B cell (primary cell): ENCODE data around the gene GAREM2. TPM values are rescaled to one million over a fixed set of nuclear protein-coding genes. Genes with fewer than 3 reads are reported as not detected.

Experiments
- ATAC-seq: fragments of 200-7000 bp; cut with Tn5 transposase; one replicate; pipeline ENCODE4 v1.10.0; 2021; ENCODE audit warnings: low read depth, mild to moderate bottlenecking, moderate number of reproducible peaks, moderate library complexity
- CTCF ChIA-PET: fragments of 350-600 bp; sonication (Branson Sonifier 250); formaldehyde crosslinking; loops from one replicate; lab custom pipeline; 2021; ENCODE audit warnings: antibody characterized with exemption, inconsistent platforms; lab: Charles Lee
- POLR2A ChIA-PET: fragments of 350-600 bp; sonication (Branson Sonifier 250); formaldehyde crosslinking; loops from one replicate; lab custom pipeline; 2021; ENCODE audit warnings: antibody characterized with exemption; lab: Charles Lee
- DNase-seq: peaks from one replicate; pipeline ENCODE4 v3.0.0; 2013
- H2AFZ ChIP-seq: 2 replicates; pipeline ENCODE4 v1.6.1; 2012; ENCODE audit warnings: mild to moderate bottlenecking, low read depth, low read length; ENCODE audit not compliant: insufficient read depth, poor library complexity, severe bottlenecking
- H3K27ac ChIP-seq, 2 donors: 1 replicate in 1 of 2; 2 replicates in 1 of 2; pipeline ENCODE4 v1.5.1; 2012 to 2013; ENCODE audit warnings: low read length in 2 of 2, mild to moderate bottlenecking in 2 of 2, moderate library complexity in 1 of 2
- H3K27me3 ChIP-seq, 4 experiments: fragments of 200-600 bp in 1 of 4; sonication (generic) in 1 of 4; replicated peaks in 1 of 4; 1 replicate in 2 of 4; 2 replicates in 2 of 4; pipeline versions ENCODE4 v1.6.1 to v1.7.0; 2013 to 2016; ENCODE audit warnings: low read length in 3 of 4, mild to moderate bottlenecking in 2 of 4, mixed read lengths in 1 of 4, moderate library complexity in 1 of 4; ENCODE audit not compliant: insufficient read depth in 4 of 4, control insufficient read depth in 3 of 4; ENCODE audit errors: control extremely low read depth in 1 of 4
- H3K36me3 ChIP-seq, 2 experiments: replicated peaks in 1 of 2; 1 replicate in 1 of 2; 2 replicates in 1 of 2; pipeline versions ENCODE4 v1.6.1 to v1.7.1; 2013; ENCODE audit warnings: low read length in 1 of 2; ENCODE audit not compliant: insufficient read depth in 2 of 2, control insufficient read depth in 1 of 2; ENCODE audit errors: control extremely low read depth in 1 of 2, extremely low read depth in 1 of 2
- H3K4me1 ChIP-seq, 2 donors: fragments of 200-600 bp in 1 of 2; sonication (generic) in 1 of 2; 1 replicate in 1 of 2; 2 replicates in 1 of 2; pipeline versions ENCODE4 v1.5.1 to v1.6.1; 2013 to 2017; ENCODE audit warnings: low read length in 2 of 2; ENCODE audit not compliant: control insufficient read depth in 2 of 2, insufficient read depth in 2 of 2
- H3K4me2 ChIP-seq: replicated peaks from 2 replicates; pipeline ENCODE3; 2012; ENCODE audit warnings: mild to moderate bottlenecking, low read depth, low read length; ENCODE audit not compliant: poor library complexity, severe bottlenecking
- H3K4me3 ChIP-seq, 5 experiments: fragments of 200-600 bp in 1 of 5; sonication (generic) in 1 of 5; 1 replicate in 3 of 5; 2 replicates in 2 of 5; pipeline versions ENCODE4 v1.5.1 to v1.7.0; 2011 to 2016; ENCODE audit warnings: low read length in 4 of 5, mild to moderate bottlenecking in 4 of 5, low read depth in 2 of 5, control low read depth in 1 of 5, moderate library complexity in 1 of 5; ENCODE audit not compliant: insufficient read depth in 1 of 5; ENCODE audit errors: control extremely low read depth in 1 of 5, extremely low read depth in 1 of 5
- H3K79me2 ChIP-seq: fragments of 200-600 bp; sonication (generic); one replicate; pipeline ENCODE4 v1.6.0; 2016; ENCODE audit warnings: low read length; ENCODE audit not compliant: control insufficient read depth, insufficient read depth
- H3K9ac ChIP-seq: fragments of 200-600 bp; sonication (generic); 2 replicates; pipeline ENCODE4 v1.6.1; 2017; ENCODE audit warnings: mild to moderate bottlenecking, low read length, moderate library complexity
- H3K9me3 ChIP-seq, 3 donors: one replicate each; pipeline versions ENCODE4 v1.6.1 to v1.7.1; 2013; ENCODE audit warnings: low read length in 2 of 3; ENCODE audit not compliant: control insufficient read depth in 2 of 3, insufficient read depth in 1 of 3; ENCODE audit errors: control extremely low read depth in 1 of 3
- H4K20me1 ChIP-seq: 2 replicates; pipeline ENCODE4 v1.6.0; 2012; ENCODE audit warnings: mild to moderate bottlenecking, low read length; ENCODE audit not compliant: insufficient read depth, control insufficient read depth, poor library complexity, severe bottlenecking
- H3K27ac Mint-ChIP-seq: one replicate; pipeline ENCODE4 v1.8.0; 2021; ENCODE audit warnings: mixed read lengths
- H3K27me3 Mint-ChIP-seq: one replicate; pipeline ENCODE4 v1.8.0; 2021; ENCODE audit warnings: mixed read lengths
- H3K4me1 Mint-ChIP-seq: one replicate; pipeline ENCODE4 v1.8.0; 2021; ENCODE audit warnings: mixed read lengths
- H3K4me3 Mint-ChIP-seq: one replicate; pipeline ENCODE4 v1.8.0; 2021; ENCODE audit warnings: mixed read lengths
- H3K9me3 Mint-ChIP-seq: one replicate; pipeline ENCODE4 v1.8.0; 2022; ENCODE audit warnings: mixed read lengths; ENCODE audit not compliant: insufficient read depth
- CTCF ChIP-seq: fragments of 200-600 bp; IDR thresholded peaks from one replicate; pipeline ENCODE4 v1.8.0; 2022; ENCODE audit warnings: antibody characterized with exemption, mild to moderate bottlenecking
- EZH2 ChIP-seq: IDR thresholded peaks from 2 replicates; pipeline ENCODE4 v1.6.1; 2012; ENCODE audit warnings: borderline replicate concordance, low read depth, mild to moderate bottlenecking, moderate library complexity, low read length; ENCODE audit not compliant: insufficient read depth, poor library complexity, severe bottlenecking
- WGBS: methylation state at CpG from one replicate; pipeline ENCODE4 v1.1.5; 2013; ENCODE audit warnings: missing lambda C conversion rate; ENCODE audit not compliant: insufficient coverage; 5-methylcytosine and 5-hydroxymethylcytosine counted together
- intact Hi-C: fragments of 100-400 bp; cut with micrococcal nuclease; formaldehyde crosslinking; loops from one replicate; pipeline ENCODE4 v1.10.0; 2022
- polyA plus RNA-seq: library from polyadenylated mRNA; depleted of rRNA; stranded (reverse); fragments of >200 nt; gene quantifications from 2 replicates; pipeline ENCODE4 v1.2.3, GENCODE V29; 2012
- total RNA-seq, 2 donors: library from RNA; stranded (reverse); fragments of 120-200 nt in 1 of 2; gene quantifications; 1 replicate in 1 of 2; 2 replicates in 1 of 2; pipeline versions ENCODE4 v1.2.3 to v1.2.4, GENCODE V29; 2013 to 2022

GAREM2 gene
- total and polyA plus RNA-seq, 2 donors (not counting 1 experiment from before 2014, with no cell fraction given): 0.27 to 1.7 TPM

- Histone ChIP-seq H3K9ac (no peak overlapping the region), H3K4me1 (peaks cover 8 to 14% of the 10 kb centered on the region in 2 donors), H3K27ac (no peak overlapping the region), H3K9me3 (no peaks in the 10 kb centered on the region), H3K4me2 (no peak overlapping the region), H3K79me2 (peaks cover 52% of the 10 kb centered on the region), H3K4me3 (no peak overlapping the region), H2AFZ (no peak overlapping the region), H4K20me1 (peaks cover 16% of the 10 kb centered on the region), H3K36me3 (peaks cover 9 to 55% of the 10 kb centered on the region in 2 experiments), H3K27me3 (no peaks in the 10 kb centered on the region)
- H3K27me3 Mint-ChIP-seq: no peaks in the 10 kb centered on the region
- ChIA-PET CTCF (no interaction called here), POLR2A (no interaction called here)
- no peak for TF ChIP-seq CTCF
- no peak for TF ChIP-seq EZH2
- no peak overlapping the region for H3K4me3 Mint-ChIP-seq
- H3K27ac Mint-ChIP-seq: no peak overlapping the region
- H3K4me1 Mint-ChIP-seq: peaks cover 24% of the 10 kb centered on the region
- ATAC-seq (no peak), DNase-seq (no peak)
- H3K9me3 Mint-ChIP-seq: no peaks in the 10 kb centered on the region
- intact Hi-C loops: no loop called here
- no CpG with 5 or more reads among the region's 1 CpG for WGBS
Observed at GRCh38 chr2:26237868-26238267, 65.0 kb downstream of the GAREM2 start.

GRCh38 chr2:26238311-26238958, 65.5 kb downstream of the GAREM2 start:
- CTCF ChIA-PET: no interaction called here

More at GRCh38 chr2:26238311-26238958, 65.5 kb downstream of the GAREM2 start:
- Histone ChIP-seq H4K20me1 (peaks cover 16% of the 10 kb centered on the region), H3K4me3 (no peak overlapping the region), H3K4me2 (no peak overlapping the region), H3K9me3 (no peaks in the 10 kb centered on the region), H3K36me3 (peaks cover 9 to 49% of the 10 kb centered on the region in 2 experiments), H3K9ac (no peak overlapping the region), H3K27me3 (no peaks in the 10 kb centered on the region), H2AFZ (no peak overlapping the region), H3K27ac (no peak overlapping the region), H3K79me2 (peaks cover 58% of the 10 kb centered on the region), H3K4me1 (peaks cover 13 to 19% of the 10 kb centered on the region in 2 donors)
- Mint-ChIP-seq H3K27me3 (no peaks in the 10 kb centered on the region), H3K4me3 (no peak overlapping the region), H3K9me3 (no peaks in the 10 kb centered on the region), H3K27ac (no peak overlapping the region), H3K4me1 (peaks cover 30% of the 10 kb centered on the region)
- no peak for TF ChIP-seq EZH2
- TF ChIP-seq CTCF: no peak
- WGBS: no CpG with 5 or more reads among the region's 4 CpGs
- no peak for DNase-seq
- POLR2A ChIA-PET: no interaction called here
- intact Hi-C loops: no loop called here
- ATAC-seq: no peak
